ENCODE data around the gene NKAIN2. TPM values are rescaled to one million over a fixed set of nuclear protein-coding genes. Genes with fewer than 3 reads are reported as not detected.

Gene NKAIN2
- total RNA-seq, 4 donors from 2014 or later = 0.31 to 0.58 (median 0.39) TPM; not detected in 1

GRCh38 chr6:124743420-124743819, 939.8 kb downstream of the NKAIN2 start:
- H3K27me3 ChIP-seq = no peaks in the 10 kb centered on the region
- no peak overlapping the region for H3K4me3 ChIP-seq
- intact Hi-C loops (cut with DNase I; ENCODE audit: low total_unique reads) (no loop called here), in situ Hi-C loops (cut with MboI; ENCODE audit: low sequenced_read_pairs in 4 of 4) (no loop called here)
- H3K9me3 ChIP-seq = no peaks in the 10 kb centered on the region
- H3K27ac ChIP-seq = no peak overlapping the region
- TF ChIP-seq POLR2A (IDR thresholded peaks at IDR 0.05) (no peak), CTCF (IDR thresholded peaks at IDR 0.05 in 4 of 5, conservative IDR thresholded peaks at IDR 0.05 in 1 of 5) (no peak)
- ATAC-seq = no peak
- H3K36me3 ChIP-seq = no peaks in the 10 kb centered on the region
- H3K4me1 ChIP-seq = peaks cover 0 to 2% of the 10 kb centered on the region in 2 donors
- no peak for DNase-seq

- H3K4me1 ChIP-seq = peaks cover 0 to 2% of the 10 kb centered on the region in 2 donors
- H3K27me3 ChIP-seq = no peaks in the 10 kb centered on the region
- in situ Hi-C loops (cut with MboI; ENCODE audit: low sequenced_read_pairs in 4 of 4) (no loop called here), intact Hi-C loops (cut with DNase I; ENCODE audit: low total_unique reads) (no loop called here)
- TF ChIP-seq CTCF (IDR thresholded peaks at IDR 0.05 in 4 of 5, conservative IDR thresholded peaks at IDR 0.05 in 1 of 5) = no peak
- no peak for TF ChIP-seq POLR2A (IDR thresholded peaks at IDR 0.05)
- H3K9me3 ChIP-seq = no peaks in the 10 kb centered on the region
- no peak overlapping the region for H3K27ac ChIP-seq
- H3K36me3 ChIP-seq = no peaks in the 10 kb centered on the region
- DNase-seq (no peak), ATAC-seq (no peak)
- no peak overlapping the region for H3K4me3 ChIP-seq
These were observed 943.7 kb downstream of the NKAIN2 start for GRCh38 chr6:124747349-124747748.

GRCh38 chr6:124748778-124749177, 945.1 kb downstream of the NKAIN2 start:
- Histone ChIP-seq H3K27me3 (no peaks in the 10 kb centered on the region), H3K27ac (no peak overlapping the region), H3K4me3 (no peak overlapping the region), H3K36me3 (no peaks in the 10 kb centered on the region), H3K4me1 (no peaks in the 10 kb centered on the region), H3K9me3 (no peaks in the 10 kb centered on the region)
- intact Hi-C loops (cut with DNase I; ENCODE audit: low total_unique reads) = no loop called here
- no peak for DNase-seq
- no peak for ATAC-seq
- in situ Hi-C loops (cut with MboI; ENCODE audit: low sequenced_read_pairs in 4 of 4) = no loop called here
- no peak for TF ChIP-seq CTCF (IDR thresholded peaks at IDR 0.05 in 4 of 5, conservative IDR thresholded peaks at IDR 0.05 in 1 of 5)
- TF ChIP-seq POLR2A (IDR thresholded peaks at IDR 0.05) = no peak

- Histone ChIP-seq H3K27me3 (no peaks in the 10 kb centered on the region), H3K27ac (no peak overlapping the region), H3K36me3 (no peaks in the 10 kb centered on the region), H3K4me1 (no peaks in the 10 kb centered on the region), H3K4me3 (no peak overlapping the region), H3K9me3 (no peaks in the 10 kb centered on the region)
- in situ Hi-C loops (cut with MboI; ENCODE audit: low sequenced_read_pairs in 4 of 4) (no loop called here), intact Hi-C loops (cut with DNase I; ENCODE audit: low total_unique reads) (no loop called here)
- TF ChIP-seq CTCF (IDR thresholded peaks at IDR 0.05 in 4 of 5, conservative IDR thresholded peaks at IDR 0.05 in 1 of 5) = no peak
- no peak for TF ChIP-seq POLR2A (IDR thresholded peaks at IDR 0.05)
- no peak for DNase-seq
- ATAC-seq = no peak
These were observed 949.3 kb downstream of the NKAIN2 start for GRCh38 chr6:124753001-124753400.

- H3K27ac ChIP-seq = no peak overlapping the region
- ATAC-seq = no peak
- no peak overlapping the region for H3K4me3 ChIP-seq
- in situ Hi-C loops (cut with MboI; ENCODE audit: low sequenced_read_pairs in 4 of 4) (no loop called here), intact Hi-C loops (cut with DNase I; ENCODE audit: low total_unique reads) (no loop called here)
- no peaks in the 10 kb centered on the region for H3K4me1 ChIP-seq
- H3K27me3 ChIP-seq = no peaks in the 10 kb centered on the region
- no peak for DNase-seq
- no peaks in the 10 kb centered on the region for H3K36me3 ChIP-seq
- TF ChIP-seq CTCF (IDR thresholded peaks at IDR 0.05 in 4 of 5, conservative IDR thresholded peaks at IDR 0.05 in 1 of 5) = no peak
- no peak for TF ChIP-seq POLR2A (IDR thresholded peaks at IDR 0.05)
- no peaks in the 10 kb centered on the region for H3K9me3 ChIP-seq
These were observed 950.0 kb downstream of the NKAIN2 start for GRCh38 chr6:124753562-124754105.
